ENCODE data around the gene GATAD2A. TPM values are rescaled to one million over a fixed set of nuclear protein-coding genes. Genes with fewer than 3 reads are reported as not detected.

The GATAD2A gene
- total and polyA plus RNA-seq, 10 of the 15 experiments (the other 5 are each of a cell fraction or from before 2014, with no cell fraction given), result 2.6 to 173 (median 32.0) TPM

DNA sequence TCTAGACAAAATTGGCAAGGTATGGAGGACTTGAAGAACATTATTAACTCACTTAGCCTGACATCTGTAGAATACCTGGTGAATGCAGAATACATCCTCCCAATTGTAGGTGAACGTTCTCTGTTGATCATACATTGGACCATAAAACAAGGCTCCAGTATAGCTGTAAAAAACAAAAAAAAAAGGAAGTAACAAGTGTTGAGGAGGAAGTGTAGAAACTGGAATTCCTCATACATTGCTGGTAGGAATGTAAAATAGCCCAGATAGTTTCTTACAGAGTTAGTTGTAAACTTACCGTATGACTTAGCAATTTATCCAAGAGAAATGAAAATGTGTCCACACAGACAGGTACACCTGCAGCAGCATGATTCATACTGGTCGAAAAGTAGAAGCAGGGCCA is 65.1 kb downstream of the GATAD2A start:
- POLR2A ChIA-PET, result interaction anchor here (1.6 kb wide), 1 partner anchor 74 kb away, joined by 3 read pairs; no protein-coding TSS in a partner anchor

More for the DNA sequence above, 65.1 kb downstream of the GATAD2A start:
- CTCF ChIA-PET, result no interaction called here
- no peak for FAIRE-seq
- peaks cover 36% of the 10 kb centered on the region for H3K4me1 ChIP-seq (ENCODE audit: control insufficient read depth, insufficient read depth, low read length)
- no peak overlapping the region for H2AFZ ChIP-seq (ENCODE audit: control insufficient read depth, low read depth, low read length)
- SMC1A ChIA-PET (ENCODE audit: uncharacterized antibody, unreplicated experiment), result interaction anchor here (1.3 kb wide), 1 partner anchor 13 kb away, joined by 3 read pairs; no protein-coding TSS in a partner anchor
- in situ Hi-C loops (cut with MboI) (no loop called here), intact Hi-C loops (cut with micrococcal nuclease; ENCODE audit: unreplicated experiment) (loop anchor here (5.0 kb wide), 1 partner anchor 83 kb away; no protein-coding TSS in a partner anchor)
- H3K36me3 ChIP-seq (ENCODE audit: control insufficient read depth in 2 of 2, insufficient read depth in 2 of 2, low read length in 1 of 2), result peaks cover 19 to 20% of the 10 kb centered on the region in 2 experiments
- H3K27me3 ChIP-seq (replicated peaks in 1 of 2; ENCODE audit: control insufficient read depth in 2 of 2, insufficient read depth in 2 of 2, low read length in 1 of 2), result no peaks in the 10 kb centered on the region
- peaks cover 23% of the 10 kb centered on the region for H3K79me2 ChIP-seq (ENCODE audit: control insufficient read depth, insufficient read depth, low read length)
- no peak for ATAC-seq
- no peak for DNase-seq (ENCODE audit: low read depth, low spot score)
- peaks cover 5% of the 10 kb centered on the region for H4K20me1 ChIP-seq (ENCODE audit: control insufficient read depth, insufficient read depth)
- no peak overlapping the region for H3K9ac ChIP-seq (ENCODE audit: control insufficient read depth, insufficient read depth, low read length)
- H3K27ac ChIP-seq (ENCODE audit: control insufficient read depth, insufficient read depth), result no peak overlapping the region
- H3K9me3 ChIP-seq (replicated peaks; ENCODE audit: control insufficient read depth, insufficient read depth, low read length), result peaks cover 34% of the 10 kb centered on the region
- TF ChIP-seq RELA (IDR thresholded peaks at IDR 0.05; ENCODE audit: borderline replicate concordance, partially characterized antibody) (no peak), IRF4 (IDR thresholded peaks at IDR 0.05; ENCODE audit: low read depth, low read length) (no peak), MEF2B (IDR thresholded peaks at IDR 0.05; ENCODE audit: partially characterized antibody, poor library complexity, severe bottlenecking) (no peak), SMAD1 (IDR thresholded peaks at IDR 0.05; ENCODE audit: low read depth, partially characterized antibody) (no peak), PML (IDR thresholded peaks at IDR 0.05; ENCODE audit: low read length) (no peak), CREB1 (IDR thresholded peaks at IDR 0.05; ENCODE audit: low read depth) (no peak), NR2F1 (conservative IDR thresholded peaks at IDR 0.05) (no peak), IKZF2 (IDR thresholded peaks at IDR 0.05) (no peak), SIX5 (IDR thresholded peaks at IDR 0.05; ENCODE audit: low read depth, low read length, severe bottlenecking) (no peak), HCFC1 (IDR thresholded peaks at IDR 0.05; ENCODE audit: low read length) (no peak), MXI1 (IDR thresholded peaks at IDR 0.05; ENCODE audit: low read depth, low read length) (no peak), MTA3 (IDR thresholded peaks at IDR 0.05; ENCODE audit: borderline replicate concordance, low read length) (no peak), RCOR1 (conservative IDR thresholded peaks at IDR 0.05; ENCODE audit: low read depth, low read length) (no peak), PAX5 (IDR thresholded peaks at IDR 0.05; ENCODE audit: borderline replicate concordance, low read depth, low read length) (no peak), JUNB (IDR thresholded peaks at IDR 0.05) (no peak)
- TF ChIP-seq, protein P1, sequence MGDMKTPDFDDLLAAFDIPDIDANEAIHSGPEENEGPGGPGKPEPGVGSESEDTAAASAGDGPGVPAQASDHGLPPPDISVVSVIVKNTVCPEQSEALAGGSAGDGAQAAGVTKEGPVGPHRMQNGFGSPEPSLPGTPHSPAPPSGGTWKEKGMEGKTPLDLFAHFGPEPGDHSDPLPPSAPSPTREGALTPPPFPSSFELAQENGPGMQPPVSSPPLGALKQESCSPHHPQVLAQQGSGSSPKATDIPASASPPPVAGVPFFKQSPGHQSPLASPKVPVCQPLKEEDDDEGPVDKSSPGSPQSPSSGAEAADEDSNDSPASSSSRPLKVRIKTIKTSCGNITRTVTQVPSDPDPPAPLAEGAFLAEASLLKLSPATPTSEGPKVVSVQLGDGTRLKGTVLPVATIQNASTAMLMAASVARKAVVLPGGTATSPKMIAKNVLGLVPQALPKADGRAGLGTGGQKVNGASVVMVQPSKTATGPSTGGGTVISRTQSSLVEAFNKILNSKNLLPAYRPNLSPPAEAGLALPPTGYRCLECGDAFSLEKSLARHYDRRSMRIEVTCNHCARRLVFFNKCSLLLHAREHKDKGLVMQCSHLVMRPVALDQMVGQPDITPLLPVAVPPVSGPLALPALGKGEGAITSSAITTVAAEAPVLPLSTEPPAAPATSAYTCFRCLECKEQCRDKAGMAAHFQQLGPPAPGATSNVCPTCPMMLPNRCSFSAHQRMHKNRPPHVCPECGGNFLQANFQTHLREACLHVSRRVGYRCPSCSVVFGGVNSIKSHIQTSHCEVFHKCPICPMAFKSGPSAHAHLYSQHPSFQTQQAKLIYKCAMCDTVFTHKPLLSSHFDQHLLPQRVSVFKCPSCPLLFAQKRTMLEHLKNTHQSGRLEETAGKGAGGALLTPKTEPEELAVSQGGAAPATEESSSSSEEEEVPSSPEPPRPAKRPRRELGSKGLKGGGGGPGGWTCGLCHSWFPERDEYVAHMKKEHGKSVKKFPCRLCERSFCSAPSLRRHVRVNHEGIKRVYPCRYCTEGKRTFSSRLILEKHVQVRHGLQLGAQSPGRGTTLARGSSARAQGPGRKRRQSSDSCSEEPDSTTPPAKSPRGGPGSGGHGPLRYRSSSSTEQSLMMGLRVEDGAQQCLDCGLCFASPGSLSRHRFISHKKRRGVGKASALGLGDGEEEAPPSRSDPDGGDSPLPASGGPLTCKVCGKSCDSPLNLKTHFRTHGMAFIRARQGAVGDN (IDR thresholded peaks at IDR 0.05), result no peak
- TF ChIP-seq, protein P2, sequence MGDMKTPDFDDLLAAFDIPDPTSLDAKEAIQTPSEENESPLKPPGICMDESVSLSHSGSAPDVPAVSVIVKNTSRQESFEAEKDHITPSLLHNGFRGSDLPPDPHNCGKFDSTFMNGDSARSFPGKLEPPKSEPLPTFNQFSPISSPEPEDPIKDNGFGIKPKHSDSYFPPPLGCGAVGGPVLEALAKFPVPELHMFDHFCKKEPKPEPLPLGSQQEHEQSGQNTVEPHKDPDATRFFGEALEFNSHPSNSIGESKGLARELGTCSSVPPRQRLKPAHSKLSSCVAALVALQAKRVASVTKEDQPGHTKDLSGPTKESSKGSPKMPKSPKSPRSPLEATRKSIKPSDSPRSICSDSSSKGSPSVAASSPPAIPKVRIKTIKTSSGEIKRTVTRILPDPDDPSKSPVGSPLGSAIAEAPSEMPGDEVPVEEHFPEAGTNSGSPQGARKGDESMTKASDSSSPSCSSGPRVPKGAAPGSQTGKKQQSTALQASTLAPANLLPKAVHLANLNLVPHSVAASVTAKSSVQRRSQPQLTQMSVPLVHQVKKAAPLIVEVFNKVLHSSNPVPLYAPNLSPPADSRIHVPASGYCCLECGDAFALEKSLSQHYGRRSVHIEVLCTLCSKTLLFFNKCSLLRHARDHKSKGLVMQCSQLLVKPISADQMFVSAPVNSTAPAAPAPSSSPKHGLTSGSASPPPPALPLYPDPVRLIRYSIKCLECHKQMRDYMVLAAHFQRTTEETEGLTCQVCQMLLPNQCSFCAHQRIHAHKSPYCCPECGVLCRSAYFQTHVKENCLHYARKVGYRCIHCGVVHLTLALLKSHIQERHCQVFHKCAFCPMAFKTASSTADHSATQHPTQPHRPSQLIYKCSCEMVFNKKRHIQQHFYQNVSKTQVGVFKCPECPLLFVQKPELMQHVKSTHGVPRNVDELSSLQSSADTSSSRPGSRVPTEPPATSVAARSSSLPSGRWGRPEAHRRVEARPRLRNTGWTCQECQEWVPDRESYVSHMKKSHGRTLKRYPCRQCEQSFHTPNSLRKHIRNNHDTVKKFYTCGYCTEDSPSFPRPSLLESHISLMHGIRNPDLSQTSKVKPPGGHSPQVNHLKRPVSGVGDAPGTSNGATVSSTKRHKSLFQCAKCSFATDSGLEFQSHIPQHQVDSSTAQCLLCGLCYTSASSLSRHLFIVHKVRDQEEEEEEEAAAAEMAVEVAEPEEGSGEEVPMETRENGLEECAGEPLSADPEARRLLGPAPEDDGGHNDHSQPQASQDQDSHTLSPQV (IDR thresholded peaks at IDR 0.05), result no peak
- H3K4me3 ChIP-seq, result no peak overlapping the region
- RAD21 ChIA-PET (ENCODE audit: unreplicated experiment), result no interaction called here
- 0 out of 2 replicates have a peak overlapping the region, but pooled peaks have one; percentile 52 for H3K4me2 ChIP-seq (ENCODE audit: control insufficient read depth, insufficient read depth)
- BruUV-seq (replicated peaks), result no TSS peak
- 60% methylated on average over 3 of the region's 3 CpGs for WGBS (ENCODE audit: insufficient coverage, insufficient replicate concordance, low lambda C conversion rate, missing lambda C conversion rate)

Measured in GM12878 (cell line).